NCI-H446 treated with DMSO at 0.1 percent for 48 hours (cell line): ENCODE results near the gene KRT83.
A peak's percentile ranks its signal among the peaks of the same experiment; 100 is the strongest.
"Not testable (repeated sequence)": the region's sequence is repeated elsewhere in the genome, so short reads cannot be mapped to it uniquely, and the experiment has no call there.

Experiments used
- DNase-seq: peaks from one replicate; lab custom pipeline; 2025; lab: John Stamatoyannopoulos, UW

The KRT83 gene

DNA sequence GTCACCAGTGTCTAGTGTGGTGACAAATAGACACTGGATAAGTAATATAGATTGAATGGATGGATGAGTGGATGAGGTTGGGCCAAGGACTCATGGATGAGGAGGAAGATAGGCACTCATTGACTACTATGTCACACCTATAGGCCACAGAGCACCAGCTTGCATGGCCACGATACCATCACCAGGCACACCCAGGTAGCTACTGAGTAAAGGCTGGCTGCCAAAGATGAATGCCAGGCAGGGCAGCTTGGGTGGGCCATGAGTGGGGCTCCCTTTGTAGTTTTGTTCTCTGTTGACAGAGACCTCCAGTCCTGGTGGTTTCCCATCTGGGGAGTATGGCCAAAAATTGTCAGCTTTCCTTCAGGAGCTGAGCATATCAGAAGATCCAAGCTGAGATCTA is 11.2 kb upstream of the KRT83 start:
- no peak for DNase-seq

DNA sequence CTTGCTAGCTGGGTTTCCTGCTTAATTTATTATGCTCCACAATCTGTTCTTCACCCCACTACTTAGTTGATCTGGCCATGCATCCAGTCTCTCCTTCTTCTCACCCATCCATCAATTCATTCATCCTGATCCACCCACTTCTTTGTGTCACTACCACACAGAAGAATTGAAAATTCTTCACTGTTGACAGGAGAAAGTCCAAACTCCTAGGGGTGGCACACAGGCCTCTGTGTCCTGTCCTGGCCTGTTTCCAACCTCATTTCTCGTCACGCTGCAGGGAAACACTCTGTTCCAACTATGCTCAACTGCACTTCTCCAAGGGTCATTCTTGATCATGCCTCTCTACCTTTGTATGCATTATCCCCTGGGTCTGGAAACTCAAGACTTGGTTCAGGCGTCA is 10.6 kb upstream of the KRT83 start:
- DNase-seq, result no peak

DNA sequence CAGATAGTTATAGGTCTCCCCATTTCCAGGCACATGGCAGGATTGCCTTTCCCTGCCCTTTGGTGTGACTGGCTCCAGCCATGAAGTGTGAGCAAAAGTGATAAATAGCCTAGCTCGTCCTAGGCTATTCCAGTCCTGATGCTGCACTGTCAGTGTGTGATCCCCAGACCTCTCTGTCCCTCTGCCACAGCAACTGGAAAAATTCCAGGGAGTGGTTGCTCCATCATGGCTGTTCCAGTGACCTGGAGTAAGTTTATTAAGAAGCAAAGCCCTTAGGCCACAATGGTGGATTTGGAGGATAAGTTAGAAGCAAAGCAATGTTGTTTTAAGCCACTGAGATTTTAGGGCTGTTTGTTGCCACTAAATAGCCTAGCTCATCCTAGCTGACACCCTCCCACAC is 9.8 kb upstream of the KRT83 start:
- no peak for DNase-seq

GRCh38 chr12:52327830-52328500 is 6.8 kb upstream of the KRT83 start:
- no peak for DNase-seq

DNA sequence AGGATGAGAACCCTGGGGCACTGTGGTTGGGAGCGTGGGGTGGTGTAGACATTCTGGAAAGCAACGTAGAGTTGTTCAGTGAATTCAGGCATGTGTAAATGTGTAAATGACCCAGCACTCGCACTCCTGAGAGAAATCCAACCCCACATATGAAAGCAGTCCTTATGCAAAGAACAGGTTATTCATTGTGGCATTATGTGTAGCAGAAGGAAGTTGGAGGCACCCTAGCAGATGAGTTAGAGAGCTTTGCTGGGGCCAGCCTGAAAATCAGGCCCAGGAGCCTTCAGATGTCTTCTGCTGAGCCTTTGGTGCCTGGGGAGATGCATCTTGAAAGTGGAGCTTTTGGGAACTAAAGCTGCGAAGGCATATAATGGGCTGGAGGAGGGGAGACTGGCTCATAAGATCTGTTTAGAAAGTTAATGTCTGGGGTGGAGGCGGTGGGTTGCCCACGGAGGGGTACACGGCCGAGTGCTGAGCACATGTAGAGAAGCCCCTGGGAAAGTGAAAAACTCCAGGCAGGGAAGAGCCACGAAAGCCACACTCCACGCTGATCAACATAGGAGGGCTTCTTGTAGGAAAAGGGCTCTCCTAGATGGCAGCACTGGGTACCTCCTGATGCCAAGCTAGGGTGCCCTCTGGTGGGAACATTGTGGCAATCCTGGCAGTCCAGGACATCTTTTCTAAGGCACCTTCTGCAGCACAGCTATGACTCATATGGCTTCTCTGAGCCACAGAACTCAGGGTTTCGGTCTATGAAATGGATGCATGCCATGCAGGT is 6.0 kb upstream of the KRT83 start:
- peak; percentile 80 for DNase-seq

DNA sequence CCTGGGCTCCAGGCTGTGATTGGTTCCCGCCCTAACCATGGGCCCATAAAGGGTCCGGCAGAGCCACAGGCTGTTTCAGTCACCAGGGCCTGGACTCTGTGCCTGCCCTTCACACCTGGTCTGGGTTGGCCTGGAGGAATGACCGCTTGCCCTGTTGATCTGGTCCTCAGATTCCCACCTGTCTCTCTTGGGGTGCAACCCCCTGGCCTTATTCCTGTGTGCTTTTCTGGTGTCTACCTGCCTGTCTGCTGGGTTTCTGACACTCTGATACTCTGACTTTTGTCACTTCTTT is 2.9 kb upstream of the KRT83 start:
- DNase-seq, result no peak

DNA sequence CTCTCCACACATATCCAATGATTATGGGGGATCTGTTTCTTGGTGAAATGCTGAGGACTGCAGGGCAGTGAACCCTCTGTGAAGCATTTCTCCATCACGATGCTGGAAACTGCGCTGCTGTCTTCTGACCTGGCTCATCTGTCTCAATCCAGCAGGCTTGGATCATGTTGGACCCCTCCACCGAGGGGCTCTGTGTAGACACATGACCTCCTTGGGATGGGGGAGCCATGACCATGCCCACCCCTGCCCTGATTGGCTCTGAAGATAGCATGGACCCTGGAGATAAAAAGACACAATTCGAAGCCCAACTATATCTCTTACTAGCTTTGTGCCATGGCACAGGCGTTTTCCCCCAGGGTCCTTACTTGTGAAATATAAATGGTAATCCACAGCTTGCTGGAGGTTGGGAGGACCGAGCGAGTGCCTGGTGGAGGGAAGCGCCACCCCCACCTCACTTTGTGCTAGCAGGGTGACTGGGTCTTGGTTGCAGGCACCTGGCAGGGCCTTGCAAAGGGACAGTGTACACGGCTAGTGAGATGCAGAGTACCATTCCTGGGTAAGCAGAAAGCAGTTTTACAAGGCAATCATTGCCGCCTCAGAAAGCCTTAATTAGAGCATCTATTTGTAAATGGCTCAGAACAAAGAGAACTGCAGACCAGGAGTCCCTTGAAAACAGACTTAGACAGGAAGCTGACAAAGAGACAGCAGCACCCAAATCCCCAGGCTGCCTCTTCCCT is 2.4 kb upstream of the KRT83 start:
- DNase-seq, result no peak

GRCh38 chr12:52323001-52323400 is 1.8 kb upstream of the KRT83 start:
- no peak for DNase-seq

DNA sequence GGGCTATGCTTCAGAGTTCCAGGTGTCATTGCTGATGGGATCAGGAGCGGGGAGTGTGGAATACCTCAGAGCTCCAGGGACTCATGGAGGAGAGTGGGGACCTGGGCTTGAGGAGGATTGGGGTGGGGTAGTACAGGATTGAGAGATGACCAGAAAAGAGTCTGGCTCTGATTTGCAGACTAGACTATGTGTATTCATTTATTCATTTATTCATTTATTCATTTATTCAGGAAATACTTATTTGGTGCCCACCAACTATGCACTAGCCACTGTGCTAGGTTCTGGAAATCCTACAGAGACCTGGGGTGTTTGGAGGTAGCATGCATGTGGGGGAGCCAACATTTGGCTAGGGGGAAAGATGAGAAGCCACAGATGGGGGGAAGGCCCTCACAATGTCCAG is 871 bp upstream of the KRT83 start:
- no peak for DNase-seq

DNA sequence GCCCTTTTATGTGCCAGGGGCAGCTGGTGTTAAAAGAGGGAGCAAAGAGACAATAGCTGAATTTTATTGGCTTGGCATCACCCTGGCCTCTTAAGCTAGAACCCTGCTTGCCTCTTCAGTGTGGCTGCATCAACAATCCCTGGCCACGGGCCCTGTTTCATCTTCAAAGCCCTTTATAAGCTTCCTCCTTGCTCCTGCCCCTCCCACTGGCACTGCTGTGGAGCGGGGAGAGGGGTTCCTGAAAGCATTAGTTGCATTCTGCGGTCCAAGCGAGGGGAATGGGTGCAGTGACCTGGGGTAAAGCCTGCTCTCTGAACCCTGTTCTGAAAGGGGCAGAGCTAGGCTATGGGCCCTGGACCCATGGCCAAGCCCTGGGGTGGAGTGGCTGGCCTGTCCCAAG is 220 bp upstream of the KRT83 start:
- DNase-seq, result no peak

DNA sequence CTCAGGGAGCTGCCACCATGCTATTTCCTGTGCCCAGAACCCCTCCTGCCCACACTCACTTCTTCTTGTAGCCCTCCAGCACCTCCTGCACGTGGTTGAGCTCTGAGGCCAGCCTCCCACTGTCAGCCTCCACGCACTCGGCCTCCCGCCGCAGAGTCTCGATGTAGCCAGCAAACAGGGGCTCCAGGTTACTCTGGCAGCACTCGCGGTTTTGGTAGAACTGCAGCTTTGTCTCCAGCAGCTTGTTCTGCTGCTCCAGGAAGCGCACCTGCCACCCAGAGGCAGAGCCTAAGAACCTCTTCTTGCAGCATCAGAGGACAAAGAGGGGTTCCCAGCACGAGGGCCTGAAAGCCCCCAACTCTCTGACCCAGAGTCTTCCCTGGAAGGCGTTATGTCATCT is 2.1 kb downstream of the KRT83 start:
- DNase-seq, result no peak

DNA sequence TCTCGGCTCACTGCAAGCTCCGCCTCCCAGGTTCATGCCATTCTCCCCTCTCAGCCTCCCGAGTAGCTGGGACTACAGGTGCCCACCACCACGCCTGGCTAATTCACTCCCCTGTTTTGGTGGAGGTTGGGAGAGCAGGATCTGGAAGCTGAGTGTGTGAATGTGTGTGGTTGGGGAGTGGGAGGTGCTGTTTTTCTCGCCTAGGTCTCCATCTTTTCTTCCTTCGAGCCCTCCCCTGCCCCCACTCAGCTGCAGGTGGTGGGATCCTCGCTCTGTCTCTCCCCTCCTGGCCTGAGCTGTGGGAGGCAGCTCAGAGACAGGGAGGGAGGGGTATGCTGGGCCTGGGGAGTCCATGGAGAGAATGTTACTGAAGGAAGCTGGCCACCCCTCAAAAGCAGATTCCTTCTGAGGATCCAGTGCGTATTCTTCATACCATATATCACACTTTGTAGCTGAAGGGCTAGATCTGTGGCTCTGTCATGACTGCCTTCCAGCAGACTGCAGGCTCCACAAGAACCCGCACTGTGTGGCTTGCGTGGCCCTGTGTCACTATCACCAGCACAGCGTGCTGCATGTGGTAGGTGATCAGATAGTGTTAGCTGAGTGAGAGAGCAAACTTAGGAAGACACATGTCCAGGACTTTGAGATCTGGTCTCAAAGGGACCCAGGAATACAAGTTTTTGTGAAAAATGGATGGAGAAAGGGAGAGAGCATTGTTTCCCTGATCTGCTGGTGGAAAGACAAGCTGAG is 2.8 kb downstream of the KRT83 start:
- no peak for DNase-seq

- DNase-seq, result no peak
Observed at GRCh38 chr12:52317468-52318052, 3.6 kb downstream of the KRT83 start.

DNA sequence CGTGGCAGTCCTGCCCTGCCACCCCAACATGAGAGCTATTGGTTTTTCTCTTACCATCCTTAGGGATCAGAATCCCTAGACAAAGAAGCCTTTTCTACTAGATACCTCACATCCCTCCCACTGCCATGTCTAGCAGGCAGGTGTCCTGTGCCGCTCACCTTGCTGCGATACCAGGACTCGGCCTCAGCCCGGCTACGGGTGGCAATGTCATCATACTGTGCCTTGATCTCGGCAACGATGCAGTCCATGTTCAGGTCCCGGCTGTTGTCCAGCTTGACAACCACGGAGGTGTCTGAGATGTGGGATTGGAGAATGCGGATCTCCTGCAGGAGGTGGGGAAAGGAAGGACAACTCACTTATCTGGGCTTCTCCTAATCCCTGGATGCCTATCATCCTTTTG is 4.5 kb downstream of the KRT83 start:
- DNase-seq, result no peak

GRCh38 chr12:52316290-52316689 is 4.9 kb downstream of the KRT83 start:
- no peak for DNase-seq

GRCh38 chr12:52315721-52316120 is 5.5 kb downstream of the KRT83 start:
- DNase-seq, result not testable (repeated sequence)

DNA sequence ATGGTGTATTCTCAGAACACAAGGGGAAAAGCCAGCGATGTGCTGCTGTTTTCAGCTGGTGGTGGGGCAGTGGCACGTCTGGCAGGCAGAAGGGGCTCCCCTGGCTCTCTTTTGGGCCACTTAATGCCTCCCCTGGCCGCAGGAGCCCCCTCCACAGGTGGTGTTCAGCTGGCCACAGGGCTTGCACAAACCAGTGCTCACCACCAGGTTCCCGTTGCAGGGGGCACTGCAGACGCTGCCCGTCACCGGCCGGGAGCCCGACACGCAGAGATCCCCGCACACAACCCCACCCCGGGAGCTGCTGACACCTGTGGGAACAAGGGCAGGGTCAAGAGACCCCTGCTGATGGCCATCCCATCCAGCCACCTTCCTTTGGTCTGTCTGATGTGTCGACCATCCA is 6.7 kb downstream of the KRT83 start:
- no peak for DNase-seq

GRCh38 chr12:52313926-52314325 is 7.3 kb downstream of the KRT83 start:
- no peak for DNase-seq

DNA sequence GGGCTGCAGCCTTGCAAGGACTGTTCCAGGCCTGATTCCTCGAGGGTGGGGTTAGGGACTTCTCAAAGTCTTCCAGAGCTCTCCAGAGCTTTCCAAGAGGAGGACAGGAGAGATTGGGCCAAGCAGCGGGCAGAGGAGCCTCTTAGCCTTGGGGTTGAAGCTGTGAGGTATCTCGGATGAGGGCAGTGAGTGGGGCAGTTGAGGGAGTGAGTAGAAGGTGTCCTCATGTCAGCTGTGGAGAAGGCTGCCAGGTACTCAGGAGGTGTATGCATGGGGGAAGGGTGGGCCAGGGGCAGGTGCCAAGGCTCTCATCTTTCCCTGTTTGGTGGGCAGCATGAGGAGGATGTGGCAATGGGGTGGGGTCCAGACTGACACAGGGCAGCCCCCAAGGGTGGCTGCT is 7.7 kb downstream of the KRT83 start:
- no peak for DNase-seq

- DNase-seq, result no peak
Observed at GRCh38 chr12:52312086-52312485, 9.1 kb downstream of the KRT83 start.

- no peak for DNase-seq
Observed at GRCh38 chr12:52311285-52311648, 9.9 kb downstream of the KRT83 start.

DNA sequence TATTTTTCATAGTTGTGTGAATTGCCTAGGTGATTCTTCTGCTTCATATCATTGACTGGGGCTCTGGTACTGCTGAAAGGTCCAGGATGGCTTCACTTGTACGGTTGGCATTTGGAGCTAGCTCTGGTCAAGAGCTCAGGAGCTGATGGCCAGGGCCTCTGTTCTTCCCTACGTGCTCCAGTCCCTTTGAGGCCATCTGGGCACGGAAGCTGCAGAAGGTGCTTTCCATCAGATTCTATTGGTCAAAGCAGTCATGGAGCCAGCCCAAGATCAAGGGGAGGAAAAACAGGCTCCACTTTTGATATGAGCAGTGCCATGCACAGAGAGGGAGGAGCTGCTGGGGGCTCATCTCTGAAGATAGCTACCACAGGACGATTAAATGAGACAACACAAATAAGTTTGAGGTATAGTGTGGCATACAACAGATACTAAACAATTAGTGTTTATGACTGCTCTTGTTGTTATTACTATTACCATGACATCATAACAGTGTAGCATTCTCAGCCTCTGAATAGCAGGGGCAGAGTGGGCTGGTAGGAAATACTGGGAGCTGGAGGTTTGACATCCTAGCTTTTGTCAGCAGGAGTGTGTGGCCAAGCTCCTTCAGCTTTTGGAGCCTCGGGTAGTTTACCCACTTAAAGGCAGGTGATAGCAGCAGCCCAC is 10.4 kb downstream of the KRT83 start:
- DNase-seq, result no peak
